ENCODE measurements around the gene NPLOC4. TPM values are rescaled to one million over a fixed set of nuclear protein-coding genes. Genes with fewer than 3 reads are reported as not detected.
A peak's percentile ranks its signal among the peaks of the same experiment; 100 is the strongest.
"Not testable (repeated sequence)": the region's sequence is repeated elsewhere in the genome, so short reads cannot be mapped to it uniquely, and the experiment has no call there.

Gene NPLOC4
- total and polyA plus RNA-seq, 2 donors from 2014 or later = 41.5 to 86.4 TPM

- H3K9ac ChIP-seq (ENCODE audit: low read length in 3 of 3) = no peak overlapping the region
- FAIRE-seq (no peak), DNase-seq (no peak)
- no peaks in the 10 kb centered on the region for H3K36me3 ChIP-seq (ENCODE audit: control insufficient read depth in 2 of 3, insufficient read depth in 3 of 3, low read length in 3 of 3)
- TF ChIP-seq CTCF (IDR thresholded peaks at IDR 0.05; ENCODE audit: borderline replicate concordance, extremely low read depth, insufficient read depth) = no peak
- intact Hi-C loops (cut with DNase I) = no loop called here
- H3K9me3 ChIP-seq (ENCODE audit: control insufficient read depth in 2 of 3, insufficient read depth in 1 of 3, low read length in 3 of 3) = no peaks in the 10 kb centered on the region
- peaks cover 0 to 16% (median 0%) of the 10 kb centered on the region in 3 donors for H3K4me1 ChIP-seq (ENCODE audit: control insufficient read depth in 2 of 3, insufficient read depth in 2 of 3, low read depth in 1 of 3, low read length in 3 of 3)
- H3K4me3 ChIP-seq (ENCODE audit: low read length in 3 of 3) = peak overlapping the region in 1 of 3 donors; percentile 16
- H3K27me3 ChIP-seq (ENCODE audit: control insufficient read depth, insufficient read depth, low read length) = peaks cover 9% of the 10 kb centered on the region
- no peak overlapping the region for H3K27ac ChIP-seq (ENCODE audit: low read depth in 2 of 2, low read length in 2 of 2)
These were observed 104.2 kb downstream of the NPLOC4 start for GRCh38 chr17:81532490-81533287.

- H3K27me3 ChIP-seq (ENCODE audit: control insufficient read depth, insufficient read depth, low read length); H3K36me3 ChIP-seq (ENCODE audit: control insufficient read depth in 2 of 3, insufficient read depth in 3 of 3, low read length in 3 of 3); H3K9me3 ChIP-seq (ENCODE audit: control insufficient read depth in 2 of 3, insufficient read depth in 1 of 3, low read length in 3 of 3); H3K9ac ChIP-seq (ENCODE audit: low read length in 3 of 3); FAIRE-seq; DNase-seq; intact Hi-C loops (cut with DNase I); H3K27ac ChIP-seq (ENCODE audit: low read depth in 2 of 2, low read length in 2 of 2): not testable (repeated sequence)
- H3K4me1 ChIP-seq (ENCODE audit: control insufficient read depth in 2 of 3, insufficient read depth in 2 of 3, low read depth in 1 of 3, low read length in 3 of 3) = peaks cover 0 to 13% (median 0%) of the 10 kb centered on the region in 3 donors
- peak overlapping the region in 1 of 3 donors; percentile 6 for H3K4me3 ChIP-seq (ENCODE audit: low read length in 3 of 3)
These were observed 104.9 kb downstream of the NPLOC4 start for GRCh38 chr17:81531998-81532404.

GRCh38 chr17:81531013-81531412, 105.9 kb downstream of the NPLOC4 start:
- FAIRE-seq; intact Hi-C loops (cut with DNase I); H3K27me3 ChIP-seq (ENCODE audit: control insufficient read depth, insufficient read depth, low read length); H3K4me3 ChIP-seq (ENCODE audit: low read length in 3 of 3); DNase-seq; H3K9ac ChIP-seq (ENCODE audit: low read length in 3 of 3); H3K27ac ChIP-seq (ENCODE audit: low read depth in 2 of 2, low read length in 2 of 2); H3K9me3 ChIP-seq (ENCODE audit: control insufficient read depth in 2 of 3, insufficient read depth in 1 of 3, low read length in 3 of 3); H3K36me3 ChIP-seq (ENCODE audit: control insufficient read depth in 2 of 3, insufficient read depth in 3 of 3, low read length in 3 of 3): not testable (repeated sequence)
- H3K4me1 ChIP-seq (ENCODE audit: control insufficient read depth in 2 of 3, insufficient read depth in 2 of 3, low read depth in 1 of 3, low read length in 3 of 3) = peaks cover 0 to 13% (median 0%) of the 10 kb centered on the region in 3 donors

- Histone ChIP-seq H3K36me3 (ENCODE audit: control insufficient read depth in 2 of 3, insufficient read depth in 3 of 3, low read length in 3 of 3) (no peaks in the 10 kb centered on the region), H3K27ac (ENCODE audit: low read depth in 2 of 2, low read length in 2 of 2) (no peak overlapping the region), H3K4me3 (ENCODE audit: low read length in 3 of 3) (no peak overlapping the region), H3K4me1 (ENCODE audit: control insufficient read depth in 2 of 3, insufficient read depth in 2 of 3, low read depth in 1 of 3, low read length in 3 of 3) (peaks cover 0 to 13% (median 0%) of the 10 kb centered on the region in 3 donors), H3K9me3 (ENCODE audit: control insufficient read depth in 2 of 3, insufficient read depth in 1 of 3, low read length in 3 of 3) (no peaks in the 10 kb centered on the region), H3K27me3 (ENCODE audit: control insufficient read depth, insufficient read depth, low read length) (no peaks in the 10 kb centered on the region), H3K9ac (ENCODE audit: low read length in 3 of 3) (no peak overlapping the region)
- no peak for TF ChIP-seq CTCF (IDR thresholded peaks at IDR 0.05; ENCODE audit: borderline replicate concordance, extremely low read depth, insufficient read depth)
- FAIRE-seq = no peak
- intact Hi-C loops (cut with DNase I) = no loop called here
- DNase-seq = no peak
These were observed 107.5 kb downstream of the NPLOC4 start for GRCh38 chr17:81529437-81529803.
